Gastroesophageal sphincter (tissue), 3 donors: Measurements from ENCODE around the gene LATS2.

Source experiments
- EP300 ChIP-seq: sonication (generic); formaldehyde crosslinking; IDR thresholded peaks from one replicate; pipeline ENCODE4 v1.6.1; 2017; ENCODE audit warnings: antibody characterized with exemption, mild to moderate bottlenecking
- POLR2AphosphoS5 ChIP-seq: sonication (generic); formaldehyde crosslinking; IDR thresholded peaks from one replicate; pipeline ENCODE4 v1.6.1; 2017; ENCODE audit warnings: antibody characterized with exemption
- TF ChIP-seq, protein P1 (sequence below), 4 experiments: fragments of 200-600 bp in 2 of 4; fragments of 450-650 bp in 2 of 4; sonication (generic) in 1 of 4; IDR thresholded peaks; one replicate each; pipeline ENCODE4 v1.5.1; 2017 to 2019; ENCODE audit warnings: antibody characterized with exemption in 4 of 4, mild to moderate bottlenecking in 2 of 4, moderate library complexity in 2 of 4

DNA sequence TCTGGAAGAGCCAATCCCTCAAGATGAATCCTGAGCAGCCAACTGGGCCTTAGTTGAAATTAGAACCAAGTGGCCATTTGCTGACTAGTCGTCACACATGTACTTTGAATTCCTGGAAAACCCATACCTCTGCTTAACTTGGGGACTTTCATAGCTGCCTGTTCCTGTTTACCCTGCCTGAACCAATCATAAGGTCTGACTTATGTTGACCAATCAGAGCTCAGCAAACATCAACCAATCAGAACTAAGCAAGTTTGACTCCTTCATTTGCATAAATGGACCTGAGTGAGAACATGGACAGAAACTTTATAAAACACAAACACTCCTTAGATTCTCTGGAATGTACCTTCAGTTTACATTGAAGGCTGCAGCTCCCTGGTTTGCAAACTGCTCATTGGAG is 50.8 kb downstream of the LATS2 start:
- TF ChIP-seq EP300 (no peak), POLR2AphosphoS5 (no peak)
- TF ChIP-seq, protein P1, sequence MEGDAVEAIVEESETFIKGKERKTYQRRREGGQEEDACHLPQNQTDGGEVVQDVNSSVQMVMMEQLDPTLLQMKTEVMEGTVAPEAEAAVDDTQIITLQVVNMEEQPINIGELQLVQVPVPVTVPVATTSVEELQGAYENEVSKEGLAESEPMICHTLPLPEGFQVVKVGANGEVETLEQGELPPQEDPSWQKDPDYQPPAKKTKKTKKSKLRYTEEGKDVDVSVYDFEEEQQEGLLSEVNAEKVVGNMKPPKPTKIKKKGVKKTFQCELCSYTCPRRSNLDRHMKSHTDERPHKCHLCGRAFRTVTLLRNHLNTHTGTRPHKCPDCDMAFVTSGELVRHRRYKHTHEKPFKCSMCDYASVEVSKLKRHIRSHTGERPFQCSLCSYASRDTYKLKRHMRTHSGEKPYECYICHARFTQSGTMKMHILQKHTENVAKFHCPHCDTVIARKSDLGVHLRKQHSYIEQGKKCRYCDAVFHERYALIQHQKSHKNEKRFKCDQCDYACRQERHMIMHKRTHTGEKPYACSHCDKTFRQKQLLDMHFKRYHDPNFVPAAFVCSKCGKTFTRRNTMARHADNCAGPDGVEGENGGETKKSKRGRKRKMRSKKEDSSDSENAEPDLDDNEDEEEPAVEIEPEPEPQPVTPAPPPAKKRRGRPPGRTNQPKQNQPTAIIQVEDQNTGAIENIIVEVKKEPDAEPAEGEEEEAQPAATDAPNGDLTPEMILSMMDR (IDR thresholded peaks at IDR 0.05) = no peak
